Endothelial cell of umbilical vein (primary cell): ENCODE data around the gene TRIM61. TPM values are rescaled to one million over a fixed set of nuclear protein-coding genes. Genes with fewer than 3 reads are reported as not detected.
"Not testable (repeated sequence)": the region's sequence is repeated elsewhere in the genome, so short reads cannot be mapped to it uniquely, and the experiment has no call there.

Experiments used
- BruUV-seq: library from RNA; stranded (reverse); fragments of 400-500 nt; replicated peaks from 2 replicates; lab custom pipeline; 2021; lab: Mats Ljungman, UMichigan
- CTCF ChIA-PET: fragments of 300-600, 350-600 bp; sonication (Branson Sonifier 250); formaldehyde crosslinking; loops from one replicate; lab custom pipeline; 2021; ENCODE audit warnings: antibody characterized with exemption, inconsistent platforms; lab: Charles Lee
- POLR2A ChIA-PET: fragments of 300-600, 350-600 bp; sonication (Branson Sonifier 250); formaldehyde crosslinking; loops from one replicate; lab custom pipeline; 2021; ENCODE audit warnings: antibody characterized with exemption, inconsistent platforms; lab: Charles Lee
- DNase-seq: peaks from one replicate; pipeline ENCODE4 v3.0.0-alpha.2; 2011; ENCODE audit warnings: low read depth, low spot score
- FAIRE-seq: peaks from 2 replicates; lab custom pipeline; 2011; peaks lifted over from hg19 to GRCh38; lab: Jason Lieb, UNC
- H2AFZ ChIP-seq: 2 replicates; pipeline ENCODE4 v1.6.0; 2012; ENCODE audit warnings: low read depth, low read length, control low read depth, inconsistent platforms
- H3K27ac ChIP-seq: 2 replicates; pipeline ENCODE4 v1.5.1; 2011; ENCODE audit warnings: low read depth, mild to moderate bottlenecking, control low read depth, low read length, moderate library complexity; ENCODE audit not compliant: insufficient read depth
- H3K27me3 ChIP-seq, 2 experiments: 2 replicates each; pipeline versions ENCODE4 v1.6.0 to v1.6.1; 2011; ENCODE audit warnings: low read length in 2 of 2, mixed read lengths in 1 of 2; ENCODE audit not compliant: control insufficient read depth in 2 of 2, insufficient read depth in 2 of 2
- H3K36me3 ChIP-seq, 2 experiments: 2 replicates in 1 of 2; 3 replicates in 1 of 2; pipeline ENCODE4 v1.5.1; 2011; ENCODE audit warnings: low read length in 2 of 2, mild to moderate bottlenecking in 1 of 2, moderate library complexity in 1 of 2; ENCODE audit not compliant: control insufficient read depth in 2 of 2, insufficient read depth in 2 of 2; ENCODE audit errors: extremely low read depth in 1 of 2
- H3K4me1 ChIP-seq: 3 replicates; pipeline ENCODE4 v1.5.1; 2011; ENCODE audit warnings: mild to moderate bottlenecking, low read length; ENCODE audit not compliant: control insufficient read depth, insufficient read depth; ENCODE audit errors: extremely low read depth
- H3K4me2 ChIP-seq: 2 replicates; pipeline ENCODE4 v1.6.1; 2011; ENCODE audit warnings: low read length, control low read depth, mixed read lengths; ENCODE audit not compliant: insufficient read depth
- H3K4me3 ChIP-seq, 3 experiments: fragments of 200-600 bp in 1 of 3; sonication (generic), shearing (Covaris generic) in 1 of 3; replicated peaks in 1 of 3; 2 replicates each; pipeline ENCODE4 v1.5.1; 2011 to 2016; ENCODE audit warnings: control low read depth in 3 of 3, low read length in 3 of 3, mild to moderate bottlenecking in 2 of 3, inconsistent platforms in 1 of 3, low read depth in 1 of 3, moderate library complexity in 1 of 3; ENCODE audit not compliant: insufficient read depth in 1 of 3
- H3K79me2 ChIP-seq: 2 replicates; pipeline ENCODE4 v1.6.0; 2012; ENCODE audit warnings: low read length, inconsistent platforms; ENCODE audit not compliant: control insufficient read depth, insufficient read depth
- H3K9ac ChIP-seq: replicated peaks from 2 replicates; pipeline ENCODE3; 2011; ENCODE audit warnings: low read length, control low read depth; ENCODE audit not compliant: insufficient read depth; ENCODE audit errors: extremely low read depth
- H3K9me1 ChIP-seq: replicated peaks from 3 replicates; pipeline ENCODE4 v1.6.0; 2011; ENCODE audit warnings: mild to moderate bottlenecking, low read length; ENCODE audit not compliant: control insufficient read depth, insufficient read depth; ENCODE audit errors: extremely low read depth
- H3K9me3 ChIP-seq: replicated peaks from 2 replicates; pipeline ENCODE4 v1.5.1; 2012; ENCODE audit warnings: low read length, inconsistent platforms; ENCODE audit not compliant: control insufficient read depth, insufficient read depth
- H4K20me1 ChIP-seq: replicated peaks from 2 replicates; pipeline ENCODE3; 2011; ENCODE audit warnings: mild to moderate bottlenecking, low read length; ENCODE audit not compliant: control insufficient read depth, insufficient read depth; ENCODE audit errors: extremely low read depth
- EZH2 ChIP-seq: IDR thresholded peaks from 2 replicates; pipeline ENCODE4 v1.6.1; 2012; ENCODE audit warnings: borderline replicate concordance, low read depth, mild to moderate bottlenecking, moderate library complexity, low read length, inconsistent platforms; ENCODE audit not compliant: severe bottlenecking
- FOS ChIP-seq: IDR thresholded peaks from 2 replicates; pipeline ENCODE4 v1.6.1; 2011; ENCODE audit warnings: mild to moderate bottlenecking, low read length, moderate library complexity, borderline replicate concordance; ENCODE audit not compliant: insufficient read depth
- GATA2 ChIP-seq: IDR thresholded peaks from 2 replicates; pipeline ENCODE4 v1.7.0; 2011; ENCODE audit warnings: low read depth, mild to moderate bottlenecking, moderate library complexity, mixed read lengths, low read length; ENCODE audit not compliant: insufficient read length, insufficient read depth
- JUN ChIP-seq: IDR thresholded peaks from 2 replicates; pipeline ENCODE4 v1.6.1; 2011; ENCODE audit warnings: borderline replicate concordance, low read depth; ENCODE audit not compliant: insufficient read length, insufficient read depth
- MYC ChIP-seq: IDR thresholded peaks from one replicate; pipeline ENCODE4 v1.6.1; 2011; ENCODE audit warnings: mild to moderate bottlenecking, low read depth, low read length
- POLR2A ChIP-seq: IDR thresholded peaks from 2 replicates; pipeline ENCODE4 v1.6.1; 2012; ENCODE audit warnings: low read depth, mild to moderate bottlenecking, control low read depth, low read length
- POLR2AphosphoS5 ChIP-seq: IDR thresholded peaks from 2 replicates; pipeline ENCODE4 v1.6.1; 2012; ENCODE audit warnings: low read depth, mild to moderate bottlenecking, control low read depth, low read length, moderate library complexity; ENCODE audit not compliant: insufficient read depth
- dilution Hi-C: fragments of 300-500 bp; cut with MboI; formaldehyde crosslinking; loops from one replicate; pipeline ENCODE4 v1.15.0; 2019; ENCODE audit warnings: low sequenced_read_pairs; ENCODE audit not compliant: extremely low pct_ligation_motif_present
- intact Hi-C: fragments of 100-400 bp; cut with micrococcal nuclease; formaldehyde crosslinking; loops from one replicate; pipeline ENCODE4 v1.10.0; 2022
- polyA plus RNA-seq, 4 experiments: library from polyadenylated mRNA; depleted of rRNA in 3 of 4; stranded (reverse) in 3 of 4; unstranded in 1 of 4; fragments of >200 nt; gene quantifications; 2 replicates each; pipeline versions ENCODE4 v1.2.1 to v1.2.3, GENCODE V29; 2011 to 2012; ENCODE audit warnings: missing spikeins in 1 of 4
- total RNA-seq: library from RNA; stranded (reverse); gene quantifications from 2 replicates; pipeline ENCODE4 v1.2.3, GENCODE V29; 2021
- TF ChIP-seq, protein P1 (sequence below): IDR thresholded peaks from 2 replicates; pipeline ENCODE4 v1.6.1; 2011; ENCODE audit not compliant: insufficient read depth, insufficient read length
- TF ChIP-seq, protein P2 (sequence below), 2 donors: IDR thresholded peaks; 1 replicate in 1 of 2; 2 replicates in 1 of 2; pipeline ENCODE4 v1.5.1; 2011; ENCODE audit warnings: low read length in 2 of 2, mild to moderate bottlenecking in 2 of 2, moderate library complexity in 2 of 2, control low read depth in 1 of 2, inconsistent platforms in 1 of 2, low read depth in 1 of 2; ENCODE audit not compliant: insufficient read depth in 1 of 2; ENCODE audit errors: extremely low read depth in 1 of 2

The TRIM61 gene
- total and polyA plus RNA-seq, 2 donors (not counting 3 experiments of a cell fraction or from before 2014, with no cell fraction given) = 0.22 TPM; not detected in 1

GRCh38 chr4:165005352-165005925 lies 28.0 kb upstream of the TRIM61 start:
- TF ChIP-seq JUN (no peak), MYC (no peak), FOS (no peak), POLR2AphosphoS5 (no peak), EZH2 (no peak), GATA2 (no peak), POLR2A (no peak)
- TF ChIP-seq, protein P1, sequence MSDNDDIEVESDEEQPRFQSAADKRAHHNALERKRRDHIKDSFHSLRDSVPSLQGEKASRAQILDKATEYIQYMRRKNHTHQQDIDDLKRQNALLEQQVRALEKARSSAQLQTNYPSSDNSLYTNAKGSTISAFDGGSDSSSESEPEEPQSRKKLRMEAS = no peak
- TF ChIP-seq, protein P2, sequence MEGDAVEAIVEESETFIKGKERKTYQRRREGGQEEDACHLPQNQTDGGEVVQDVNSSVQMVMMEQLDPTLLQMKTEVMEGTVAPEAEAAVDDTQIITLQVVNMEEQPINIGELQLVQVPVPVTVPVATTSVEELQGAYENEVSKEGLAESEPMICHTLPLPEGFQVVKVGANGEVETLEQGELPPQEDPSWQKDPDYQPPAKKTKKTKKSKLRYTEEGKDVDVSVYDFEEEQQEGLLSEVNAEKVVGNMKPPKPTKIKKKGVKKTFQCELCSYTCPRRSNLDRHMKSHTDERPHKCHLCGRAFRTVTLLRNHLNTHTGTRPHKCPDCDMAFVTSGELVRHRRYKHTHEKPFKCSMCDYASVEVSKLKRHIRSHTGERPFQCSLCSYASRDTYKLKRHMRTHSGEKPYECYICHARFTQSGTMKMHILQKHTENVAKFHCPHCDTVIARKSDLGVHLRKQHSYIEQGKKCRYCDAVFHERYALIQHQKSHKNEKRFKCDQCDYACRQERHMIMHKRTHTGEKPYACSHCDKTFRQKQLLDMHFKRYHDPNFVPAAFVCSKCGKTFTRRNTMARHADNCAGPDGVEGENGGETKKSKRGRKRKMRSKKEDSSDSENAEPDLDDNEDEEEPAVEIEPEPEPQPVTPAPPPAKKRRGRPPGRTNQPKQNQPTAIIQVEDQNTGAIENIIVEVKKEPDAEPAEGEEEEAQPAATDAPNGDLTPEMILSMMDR (IDR thresholded peaks at IDR 0.05; ENCODE audit: extremely low read depth in 1 of 2, insufficient read depth in 1 of 2, low read depth in 1 of 2, low read length in 2 of 2) = no peak
- H3K36me3 ChIP-seq = no peaks in the 10 kb centered on the region
- H3K9ac ChIP-seq = no peak overlapping the region
- intact Hi-C loops = no loop called here
- FAIRE-seq (no peak), DNase-seq (no peak)
- ChIA-PET POLR2A (no interaction called here), CTCF (no interaction called here)
- H3K4me3 ChIP-seq = no peak overlapping the region
- no peak overlapping the region for H2AFZ ChIP-seq
- no peaks in the 10 kb centered on the region for H3K9me3 ChIP-seq
- no TSS peak for BruUV-seq
- no peaks in the 10 kb centered on the region for H3K4me1 ChIP-seq
- dilution Hi-C loops = no loop called here
- no peaks in the 10 kb centered on the region for H3K9me1 ChIP-seq
- H4K20me1 ChIP-seq = no peaks in the 10 kb centered on the region
- no peak overlapping the region for H3K4me2 ChIP-seq
- no peak overlapping the region for H3K27ac ChIP-seq
- no peaks in the 10 kb centered on the region for H3K27me3 ChIP-seq
- no peaks in the 10 kb centered on the region for H3K79me2 ChIP-seq

GRCh38 chr4:165001957-165002356 lies 24.5 kb upstream of the TRIM61 start:
- H3K79me2 ChIP-seq, H3K9ac ChIP-seq, H4K20me1 ChIP-seq, dilution Hi-C loops, H3K36me3 ChIP-seq, H3K9me1 ChIP-seq, BruUV-seq, H3K9me3 ChIP-seq, H3K27me3 ChIP-seq, H3K4me3 ChIP-seq, DNase-seq, POLR2A ChIA-PET, intact Hi-C loops, H3K4me1 ChIP-seq, CTCF ChIA-PET, FAIRE-seq, H2AFZ ChIP-seq, H3K27ac ChIP-seq, H3K4me2 ChIP-seq: not testable (repeated sequence)
